Activated CD8-positive, alpha-beta T cell treated with anti-CD3 and anti-CD28 coated beads, Interleukin-2, amount 10 ng/mL, durations not matched to agents 7 days and 5 days (primary cell): ENCODE data around the gene DCBLD1. TPM values are rescaled to one million over a fixed set of nuclear protein-coding genes. Genes with fewer than 3 reads are reported as not detected.

ENCODE experiments used
- total RNA-seq, 2 experiments: library from RNA; stranded (reverse); gene quantifications; one replicate each; pipeline ENCODE4 v1.2.3, GENCODE V29; 2021

DCBLD1 gene
- total RNA-seq, 2 experiments from 2014 or later, result 2.5 to 4.3 TPM

Other genes with a start within 250 kb of the DCBLD1 start
- gene VGLL2, start 217.1 kb upstream of the DCBLD1 start, total RNA-seq, result not detected
- not detected for gene ROS1, start 56.7 kb upstream of the DCBLD1 start, total RNA-seq
- 10 to 100 TPM; 23.3 to 23.4 TPM for gene GOPC, start 119.8 kb downstream of the DCBLD1 start, total RNA-seq
- gene NUS1, start 192.8 kb downstream of the DCBLD1 start, total RNA-seq, result 10 to 100 TPM; 27.5 to 29.1 TPM